Adrenal gland (tissue), 12 donors: ENCODE measurements around the gene MYCBP2. TPM values are rescaled to one million over a fixed set of nuclear protein-coding genes. Genes with fewer than 3 reads are reported as not detected.

Experiments used
- DNase-seq, 7 donors: peaks; one replicate each; pipeline ENCODE4 v3.0.0-alpha.2; 2019 to 2020
- H3K27ac ChIP-seq, 5 donors: fragments of 200-600 bp; sonication (generic) in 4 of 5; 1 replicate in 3 of 5; 2 replicates in 2 of 5; pipeline versions ENCODE4 v1.5.1 to v1.8.0; 2016 to 2020; ENCODE audit warnings: mild to moderate bottlenecking in 1 of 5
- H3K27me3 ChIP-seq: fragments of 200-600 bp; 2 replicates; pipeline ENCODE4 v1.8.0; 2021
- H3K36me3 ChIP-seq, 2 donors: fragments of 200-600 bp; replicated peaks in 1 of 2; 1 replicate in 1 of 2; 2 replicates in 1 of 2; pipeline versions ENCODE4 v1.5.1 to v1.8.0; 2018 to 2022
- H3K4me1 ChIP-seq, 2 donors: fragments of 200-600 bp; replicated peaks in 1 of 2; 1 replicate in 1 of 2; 2 replicates in 1 of 2; pipeline versions ENCODE4 v1.5.1 to v1.8.0; 2018 to 2021
- H3K4me3 ChIP-seq, 4 donors: fragments of 200-600 bp; sonication (generic) in 3 of 4; one replicate each; pipeline ENCODE4 v1.5.1; 2016 to 2018
- H3K9me3 ChIP-seq, 3 donors: fragments of 200-600 bp; sonication (generic) in 1 of 3; replicated peaks in 1 of 3; 1 replicate in 2 of 3; 2 replicates in 1 of 3; pipeline versions ENCODE4 v1.5.1 to v1.8.0; 2016 to 2021
- POLR2A ChIP-seq, 2 donors: fragments of 450-650 bp; IDR thresholded peaks; one replicate each; pipeline ENCODE4 v1.6.1; 2017; ENCODE audit warnings: antibody characterized with exemption in 2 of 2, mild to moderate bottlenecking in 2 of 2, moderate library complexity in 1 of 2
- WGBS, 4 donors: extraction: QIAGEN DNeasy Blood & Tissue Kit in 2 of 4; methylation state at CpG; one replicate each; pipeline versions ENCODE4 v1.1.5 to v1.1.7; 2013 to 2017; 5-methylcytosine and 5-hydroxymethylcytosine counted together
- intact Hi-C, 2 donors: fragments of 100-400 bp; cut with DNase I; formaldehyde crosslinking; loops; one replicate each; pipeline versions ENCODE4 v1.14.1 to v1.15.0; 2022 to 2023
- polyA plus RNA-seq, 3 donors: library from polyadenylated mRNA; stranded (reverse); fragments of 200-250 nt in 2 of 3; fragments of 350-450 nt in 1 of 3; fragmentation: Illumina TruSeq in 1 of 3; extraction: RNeasy Lipid Tissue Mini Kit (QIAGEN cat#74804) in 1 of 3; gene quantifications; one replicate each; pipeline ENCODE4 v1.2.3, GENCODE V29; 2013 to 2014
- total RNA-seq, 9 donors: library from RNA; depleted of rRNA in 4 of 9; stranded (reverse); fragments of >200 nt in 4 of 9; fragments of 120-200 nt in 1 of 9; fragmentation: NEBNext Ultra II Directional in 1 of 9; extraction: Animal tissue kit (Norgen Biotek cat#: 25700) in 1 of 9; gene quantifications; one replicate each; pipeline versions ENCODE4 v1.1.0 to v1.2.4, GENCODE V29; 2013 to 2023
- TF ChIP-seq, protein P1 (sequence below), 6 experiments: fragments of 450-650 bp in 4 of 6; fragments of 200-600 bp in 2 of 6; sonication (generic) in 1 of 6; IDR thresholded peaks; 1 replicate in 5 of 6; 2 replicates in 1 of 6; pipeline versions ENCODE4 v1.5.1 to v1.8.0; 2016 to 2021; ENCODE audit warnings: antibody characterized with exemption in 6 of 6, mild to moderate bottlenecking in 2 of 6, moderate library complexity in 1 of 6
- donor health status: healthy with polysubstance abuse.
- donor health status: Bipolar disorder and iron deficiency.
- donor health status: DM: yes; HTN: yes; CAD: no.
- donor health status: DM: no; HTN: no; CAD: no.
- donor health status: DM: no; HTN: no; CAD: no.
- donor health status: DM: yes; HTN: yes; CAD: no.

Gene MYCBP2
- total and polyA plus RNA-seq, 12 donors, result 28.7 to 126 (median 68.8) TPM

DNA sequence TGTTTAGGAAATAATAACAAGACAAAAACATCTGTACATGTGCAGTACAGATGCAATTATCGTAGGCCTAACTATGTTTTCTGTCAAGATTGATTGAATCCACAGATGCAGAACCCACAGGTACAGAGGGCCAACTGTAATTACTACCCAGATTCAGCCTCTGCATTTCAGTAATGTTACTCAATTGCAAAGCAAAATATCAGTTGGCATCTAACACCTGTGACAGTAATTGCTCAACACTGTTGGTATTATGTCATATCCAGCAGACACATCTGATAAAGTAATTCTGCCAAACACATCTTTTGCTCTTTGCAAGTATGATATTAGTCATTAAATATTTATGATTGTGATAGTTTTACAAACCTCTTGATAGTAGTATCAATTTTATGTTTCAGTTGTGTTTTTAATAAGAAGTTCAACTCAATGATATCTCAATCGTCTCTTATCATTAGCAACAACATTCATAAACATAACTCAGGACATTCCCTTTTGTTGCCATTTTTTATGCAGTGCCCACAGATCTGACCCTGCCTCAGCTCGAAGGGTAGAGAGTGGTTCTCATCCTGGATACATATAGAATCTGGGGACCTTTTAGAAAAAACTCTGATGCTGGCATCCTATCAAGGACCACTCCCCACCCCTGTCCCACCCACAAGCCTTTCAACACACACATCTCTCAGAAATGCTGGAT lies 104.7 kb downstream of the MYCBP2 start:
- TF ChIP-seq, protein P1, sequence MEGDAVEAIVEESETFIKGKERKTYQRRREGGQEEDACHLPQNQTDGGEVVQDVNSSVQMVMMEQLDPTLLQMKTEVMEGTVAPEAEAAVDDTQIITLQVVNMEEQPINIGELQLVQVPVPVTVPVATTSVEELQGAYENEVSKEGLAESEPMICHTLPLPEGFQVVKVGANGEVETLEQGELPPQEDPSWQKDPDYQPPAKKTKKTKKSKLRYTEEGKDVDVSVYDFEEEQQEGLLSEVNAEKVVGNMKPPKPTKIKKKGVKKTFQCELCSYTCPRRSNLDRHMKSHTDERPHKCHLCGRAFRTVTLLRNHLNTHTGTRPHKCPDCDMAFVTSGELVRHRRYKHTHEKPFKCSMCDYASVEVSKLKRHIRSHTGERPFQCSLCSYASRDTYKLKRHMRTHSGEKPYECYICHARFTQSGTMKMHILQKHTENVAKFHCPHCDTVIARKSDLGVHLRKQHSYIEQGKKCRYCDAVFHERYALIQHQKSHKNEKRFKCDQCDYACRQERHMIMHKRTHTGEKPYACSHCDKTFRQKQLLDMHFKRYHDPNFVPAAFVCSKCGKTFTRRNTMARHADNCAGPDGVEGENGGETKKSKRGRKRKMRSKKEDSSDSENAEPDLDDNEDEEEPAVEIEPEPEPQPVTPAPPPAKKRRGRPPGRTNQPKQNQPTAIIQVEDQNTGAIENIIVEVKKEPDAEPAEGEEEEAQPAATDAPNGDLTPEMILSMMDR (IDR thresholded peaks at IDR 0.05), result no peak
- TF ChIP-seq POLR2A (IDR thresholded peaks at IDR 0.05), result no peak
- Histone ChIP-seq H3K4me3 (no peak overlapping the region), H3K27me3 (no peaks in the 10 kb centered on the region), H3K36me3 (peaks cover 0 to 4% of the 10 kb centered on the region in 2 donors), H3K4me1 (no peaks in the 10 kb centered on the region), H3K27ac (no peak overlapping the region), H3K9me3 (no peaks in the 10 kb centered on the region)
- no peak for DNase-seq
- intact Hi-C loops, result no loop called here
- WGBS, 4 donors, result 78 to 86% (median 83%) methylated on average over 3 of the region's 3 CpGs

DNA sequence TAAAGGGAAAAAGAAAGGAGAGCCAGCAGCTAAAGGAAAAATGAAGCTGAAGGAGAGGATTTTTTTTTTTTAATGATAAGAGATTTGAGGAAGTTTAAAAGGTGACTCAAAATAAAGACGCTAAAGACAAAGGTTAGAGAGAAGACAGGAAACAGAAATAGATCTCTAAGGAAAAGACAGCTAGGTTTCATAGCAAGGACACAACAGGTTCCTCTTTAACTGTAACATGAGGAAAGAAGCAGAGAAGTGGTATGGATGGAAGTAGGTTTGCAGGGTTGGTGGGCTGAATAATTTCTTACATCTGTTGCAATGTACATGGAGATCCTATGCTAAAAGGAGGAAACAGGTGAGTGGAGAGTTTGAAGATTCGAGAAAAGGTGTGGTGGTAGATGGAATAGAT lies 107.5 kb downstream of the MYCBP2 start:
- H3K4me1 ChIP-seq, result no peaks in the 10 kb centered on the region
- no peak overlapping the region for H3K27ac ChIP-seq
- intact Hi-C loops, result no loop called here
- no peak for DNase-seq
- no peak overlapping the region for H3K4me3 ChIP-seq
- 75 to 84% (median 80%) methylated on average over 2 of the region's 2 CpGs for WGBS, 4 donors
- H3K9me3 ChIP-seq, result no peaks in the 10 kb centered on the region
- H3K36me3 ChIP-seq, result peaks cover 0 to 21% of the 10 kb centered on the region in 2 donors
- no peaks in the 10 kb centered on the region for H3K27me3 ChIP-seq
- TF ChIP-seq, protein P1 (IDR thresholded peaks at IDR 0.05), result no peak

DNA sequence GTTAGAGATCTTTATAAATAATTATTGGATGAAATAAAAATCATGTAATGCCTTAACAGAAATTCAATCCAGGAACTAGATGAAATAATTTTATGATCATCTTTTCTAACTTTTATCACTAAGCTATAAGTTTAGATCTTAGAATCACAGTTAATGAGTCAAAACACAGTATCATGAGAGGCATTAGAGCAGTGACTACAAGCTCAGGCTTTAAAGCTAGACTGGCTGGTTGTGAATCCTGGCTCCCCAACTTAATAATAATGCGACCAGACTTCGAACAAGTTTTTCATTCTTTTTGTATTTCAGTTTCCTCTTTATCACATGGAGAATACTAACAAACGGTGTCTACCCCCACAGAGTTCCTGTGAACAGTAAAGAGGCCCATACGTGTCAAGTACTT lies 108.6 kb downstream of the MYCBP2 start:
- no peaks in the 10 kb centered on the region for H3K27me3 ChIP-seq
- intact Hi-C loops, result no loop called here
- 71 to 82% (median 76%) methylated on average over 4 of the region's 4 CpGs for WGBS, 4 donors
- DNase-seq, result no peak
- H3K27ac ChIP-seq, result no peak overlapping the region
- TF ChIP-seq, protein P1 (IDR thresholded peaks at IDR 0.05), result no peak
- TF ChIP-seq POLR2A (IDR thresholded peaks at IDR 0.05), result no peak
- no peaks in the 10 kb centered on the region for H3K9me3 ChIP-seq
- H3K4me1 ChIP-seq, result no peaks in the 10 kb centered on the region
- H3K4me3 ChIP-seq, result no peak overlapping the region
- peaks cover 0 to 28% of the 10 kb centered on the region in 2 donors for H3K36me3 ChIP-seq

DNA sequence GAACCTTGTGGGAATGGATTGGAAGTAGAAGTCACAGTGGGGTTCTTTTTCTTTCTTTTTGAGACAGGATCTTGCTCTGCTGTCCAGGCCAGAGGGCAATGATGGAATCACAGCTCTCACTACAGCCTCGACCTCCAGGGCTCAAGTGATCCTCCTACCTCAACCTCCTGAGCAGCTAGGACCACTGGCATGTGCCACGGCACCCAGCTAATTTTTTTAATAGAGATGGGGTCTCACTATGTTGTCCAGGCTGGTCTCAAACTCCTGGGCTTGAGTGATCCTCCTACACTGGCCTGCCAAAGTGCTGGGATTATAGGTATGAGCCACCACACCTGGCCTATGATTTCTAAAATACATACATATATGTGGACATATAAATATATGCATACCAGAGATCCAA lies 111.4 kb downstream of the MYCBP2 start:
- WGBS, 4 donors, result 97 to 100% (median 99%) methylated on average over 2 of the region's 2 CpGs
- intact Hi-C loops, result no loop called here
- no peak overlapping the region for H3K27ac ChIP-seq
- no peaks in the 10 kb centered on the region for H3K4me1 ChIP-seq
- TF ChIP-seq, protein P1 (IDR thresholded peaks at IDR 0.05), result no peak
- no peak for TF ChIP-seq POLR2A (IDR thresholded peaks at IDR 0.05)
- no peaks in the 10 kb centered on the region for H3K9me3 ChIP-seq
- peaks cover 0 to 28% of the 10 kb centered on the region in 2 donors for H3K36me3 ChIP-seq
- no peak for DNase-seq
- no peaks in the 10 kb centered on the region for H3K27me3 ChIP-seq
- H3K4me3 ChIP-seq, result no peak overlapping the region
